Gastrocnemius medialis (tissue), 4 donors: ENCODE results near the gene SLC18A3. TPM values are rescaled to one million over a fixed set of nuclear protein-coding genes. Genes with fewer than 3 reads are reported as not detected.

ENCODE experiments used
- ATAC-seq, 2 donors: fragments of 150-250 bp; one replicate each; pipeline ENCODE4 v1.9.1; 2016
- DNase-seq, 2 donors: peaks; one replicate each; pipeline ENCODE4 v3.0.0-alpha.2; 2019
- H3K27ac ChIP-seq, 4 donors: fragments of 200-600 bp; sonication (generic); 1 replicate in 1 of 4; 2 replicates in 3 of 4; pipeline ENCODE4 v1.5.1; 2016 to 2018; ENCODE audit warnings: mild to moderate bottlenecking in 2 of 4, moderate library complexity in 1 of 4
- H3K27me3 ChIP-seq, 3 donors: fragments of 200-600 bp; sonication (generic) in 2 of 3; 1 replicate in 1 of 3; 2 replicates in 2 of 3; pipeline versions ENCODE4 v1.5.1 to v1.6.0; 2016 to 2019; ENCODE audit warnings: mild to moderate bottlenecking in 1 of 3, moderate library complexity in 1 of 3
- H3K36me3 ChIP-seq, 2 donors: fragments of 200-600 bp; sonication (generic) in 1 of 2; one replicate each; pipeline ENCODE4 v1.5.1; 2017 to 2018
- H3K4me1 ChIP-seq, 2 donors: fragments of 200-600 bp; sonication (generic) in 1 of 2; one replicate each; pipeline ENCODE4 v1.5.1; 2016 to 2017; ENCODE audit warnings: mild to moderate bottlenecking in 2 of 2
- H3K4me3 ChIP-seq, 4 donors: fragments of 200-600 bp; sonication (generic) in 3 of 4; 1 replicate in 1 of 4; 2 replicates in 3 of 4; pipeline ENCODE4 v1.5.1; 2016 to 2019; ENCODE audit warnings: mild to moderate bottlenecking in 2 of 4
- H3K9me3 ChIP-seq, 3 donors: fragments of 200-600 bp; sonication (generic) in 2 of 3; 1 replicate in 1 of 3; 2 replicates in 2 of 3; pipeline ENCODE4 v1.5.1; 2016 to 2019
- POLR2A ChIP-seq, 2 donors: fragments of 450-650 bp; IDR thresholded peaks; one replicate each; pipeline ENCODE4 v1.6.1; 2017; ENCODE audit warnings: antibody characterized with exemption in 2 of 2, mild to moderate bottlenecking in 2 of 2, moderate library complexity in 2 of 2
- in situ Hi-C, 4 donors: fragments of 200-750 bp; cut with MboI; loops; one replicate each; pipeline versions ENCODE4 v1.15.0 to v1.8.0; 2017; ENCODE audit warnings: low sequenced_read_pairs in 4 of 4
- intact Hi-C: fragments of 100-400 bp; cut with DNase I; formaldehyde crosslinking; loops from one replicate; pipeline ENCODE4 v1.15.1; 2023; ENCODE audit warnings: low total_unique reads
- total RNA-seq, 4 donors: library from RNA; depleted of rRNA; stranded (reverse); fragments of >200 nt; gene quantifications; one replicate each; pipeline versions ENCODE4 v1.1.0 to v1.2.3, GENCODE V29; 2016
- TF ChIP-seq, protein P1 (sequence below), 5 experiments: fragments of 450-650 bp in 3 of 5; fragments of 200-600 bp in 2 of 5; sonication (generic) in 2 of 5; IDR thresholded peaks in 4 of 5; conservative IDR thresholded peaks in 1 of 5; 1 replicate in 4 of 5; 2 replicates in 1 of 5; pipeline ENCODE4 v1.5.1; 2016 to 2019; ENCODE audit warnings: antibody characterized with exemption in 5 of 5, mild to moderate bottlenecking in 3 of 5, moderate library complexity in 3 of 5

SLC18A3 gene
- total RNA-seq, 4 donors from 2014 or later = not detected

DNA sequence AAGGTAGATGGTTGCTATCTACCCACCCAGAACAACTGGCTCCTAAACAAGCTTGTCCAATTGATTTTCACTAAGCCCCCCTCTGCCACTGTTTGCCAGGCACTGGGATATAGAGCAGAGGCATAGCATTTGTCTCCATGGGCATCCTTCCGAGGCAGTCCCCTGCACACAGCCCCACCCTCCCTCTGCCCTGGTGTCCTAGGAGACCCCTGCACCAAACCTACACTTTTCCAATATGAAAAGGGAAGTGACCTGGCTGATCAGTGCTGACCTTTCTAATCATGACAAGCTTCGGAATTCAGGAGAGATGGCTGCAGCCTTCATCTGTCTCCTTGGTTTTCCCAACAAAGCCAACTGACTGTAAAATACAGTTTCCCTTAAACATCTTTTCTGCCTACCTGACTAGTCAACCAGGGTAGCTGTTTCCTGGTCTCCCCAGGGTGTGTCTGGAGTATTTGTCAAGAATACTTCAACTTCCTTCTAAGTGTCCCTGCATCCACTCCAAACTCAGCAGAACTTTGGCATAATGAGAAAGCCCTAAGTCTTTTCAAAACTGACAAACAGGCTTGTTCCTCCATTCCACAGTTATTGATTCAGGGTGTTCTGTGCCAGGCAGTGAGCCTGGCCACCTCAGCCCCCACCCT lies 7.6 kb upstream of the SLC18A3 start:
- Histone ChIP-seq H3K36me3 (no peaks in the 10 kb centered on the region), H3K27ac (no peak overlapping the region), H3K9me3 (no peaks in the 10 kb centered on the region), H3K4me1 (no peaks in the 10 kb centered on the region), H3K4me3 (no peak overlapping the region), H3K27me3 (peaks cover 5 to 16% (median 11%) of the 10 kb centered on the region in 3 donors)
- no peak for TF ChIP-seq POLR2A (IDR thresholded peaks at IDR 0.05)
- TF ChIP-seq, protein P1, sequence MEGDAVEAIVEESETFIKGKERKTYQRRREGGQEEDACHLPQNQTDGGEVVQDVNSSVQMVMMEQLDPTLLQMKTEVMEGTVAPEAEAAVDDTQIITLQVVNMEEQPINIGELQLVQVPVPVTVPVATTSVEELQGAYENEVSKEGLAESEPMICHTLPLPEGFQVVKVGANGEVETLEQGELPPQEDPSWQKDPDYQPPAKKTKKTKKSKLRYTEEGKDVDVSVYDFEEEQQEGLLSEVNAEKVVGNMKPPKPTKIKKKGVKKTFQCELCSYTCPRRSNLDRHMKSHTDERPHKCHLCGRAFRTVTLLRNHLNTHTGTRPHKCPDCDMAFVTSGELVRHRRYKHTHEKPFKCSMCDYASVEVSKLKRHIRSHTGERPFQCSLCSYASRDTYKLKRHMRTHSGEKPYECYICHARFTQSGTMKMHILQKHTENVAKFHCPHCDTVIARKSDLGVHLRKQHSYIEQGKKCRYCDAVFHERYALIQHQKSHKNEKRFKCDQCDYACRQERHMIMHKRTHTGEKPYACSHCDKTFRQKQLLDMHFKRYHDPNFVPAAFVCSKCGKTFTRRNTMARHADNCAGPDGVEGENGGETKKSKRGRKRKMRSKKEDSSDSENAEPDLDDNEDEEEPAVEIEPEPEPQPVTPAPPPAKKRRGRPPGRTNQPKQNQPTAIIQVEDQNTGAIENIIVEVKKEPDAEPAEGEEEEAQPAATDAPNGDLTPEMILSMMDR (IDR thresholded peaks at IDR 0.05 in 4 of 5, conservative IDR thresholded peaks at IDR 0.05 in 1 of 5) = no peak
- in situ Hi-C loops = no loop called here
- DNase-seq = no peak
- intact Hi-C loops = no loop called here
- no peak for ATAC-seq

DNA sequence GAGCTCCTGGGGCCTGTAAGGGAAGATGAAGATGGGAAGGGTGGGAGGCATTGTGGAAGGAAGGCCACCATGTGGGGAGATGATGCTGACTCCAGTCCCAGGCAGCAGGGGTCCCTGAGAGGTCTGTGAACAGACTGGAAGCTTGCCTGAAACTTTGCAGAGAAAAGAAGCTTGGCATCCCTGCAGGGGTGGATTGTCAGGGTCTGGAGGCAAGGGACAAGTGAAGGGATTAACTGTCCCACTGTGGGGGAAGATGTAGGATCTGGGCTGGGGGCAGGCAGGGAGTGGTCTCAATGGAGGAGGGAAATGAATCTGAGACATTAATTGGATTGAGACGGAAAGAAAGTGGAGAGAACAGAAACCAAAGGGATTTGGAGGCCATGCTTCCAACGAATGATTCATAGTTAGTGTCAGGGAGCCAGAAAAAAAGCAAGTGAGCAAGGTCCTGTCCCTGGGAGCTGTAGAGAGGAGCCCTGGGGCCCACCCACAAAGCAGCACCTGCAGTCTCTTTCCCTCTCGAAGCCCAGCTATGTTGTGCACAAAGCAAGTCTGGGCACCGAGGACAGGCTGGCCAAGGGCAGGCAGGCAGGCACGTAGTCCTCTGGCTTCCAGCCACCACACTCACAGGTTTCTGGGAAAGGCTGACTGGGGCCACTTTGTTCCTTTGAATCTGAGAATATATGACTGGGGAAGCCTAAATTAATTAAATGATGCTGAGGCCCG lies 4.7 kb upstream of the SLC18A3 start:
- Histone ChIP-seq H3K4me1 (no peaks in the 10 kb centered on the region), H3K27ac (no peak overlapping the region), H3K36me3 (no peaks in the 10 kb centered on the region), H3K9me3 (no peaks in the 10 kb centered on the region), H3K4me3 (no peak overlapping the region), H3K27me3 (peaks cover 28 to 43% (median 30%) of the 10 kb centered on the region in 3 donors)
- DNase-seq = no peak
- ATAC-seq = no peak
- in situ Hi-C loops (no loop called here), intact Hi-C loops (no loop called here)
- no peak for TF ChIP-seq POLR2A (IDR thresholded peaks at IDR 0.05)
- TF ChIP-seq, protein P1 (IDR thresholded peaks at IDR 0.05 in 4 of 5, conservative IDR thresholded peaks at IDR 0.05 in 1 of 5) = no peak

DNA sequence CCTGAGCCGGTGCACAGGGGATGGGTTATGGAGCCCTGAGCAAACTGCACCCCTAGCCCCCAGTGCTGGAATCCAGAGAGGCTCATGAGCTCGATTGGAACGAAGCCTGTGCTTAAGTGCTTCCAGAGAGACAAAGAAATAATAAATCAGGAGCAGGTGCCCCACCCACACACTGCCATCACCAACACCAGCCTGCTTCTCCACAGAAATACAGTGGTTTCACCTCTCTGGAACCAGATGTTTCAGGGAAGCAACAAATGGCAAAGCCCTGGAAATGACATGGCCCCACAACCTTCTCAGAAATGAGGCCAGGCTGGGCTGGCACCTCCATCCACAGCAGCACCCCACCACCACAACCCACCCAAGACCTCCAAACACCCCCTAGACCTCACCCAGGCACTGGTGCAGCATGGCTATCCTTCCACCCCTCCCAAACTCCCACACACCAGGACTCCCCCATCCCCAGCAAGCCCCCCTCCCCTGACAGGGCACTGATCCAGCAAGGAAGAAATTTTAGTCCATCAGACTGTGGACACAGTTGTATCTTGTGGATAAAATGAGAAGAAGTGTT lies 4.1 kb upstream of the SLC18A3 start:
- Histone ChIP-seq H3K9me3 (no peaks in the 10 kb centered on the region), H3K36me3 (no peaks in the 10 kb centered on the region), H3K27ac (no peak overlapping the region), H3K4me3 (no peak overlapping the region), H3K27me3 (peaks cover 35 to 50% (median 37%) of the 10 kb centered on the region in 3 donors), H3K4me1 (no peaks in the 10 kb centered on the region)
- TF ChIP-seq, protein P1 (IDR thresholded peaks at IDR 0.05 in 4 of 5, conservative IDR thresholded peaks at IDR 0.05 in 1 of 5) = no peak
- TF ChIP-seq POLR2A (IDR thresholded peaks at IDR 0.05) = no peak
- in situ Hi-C loops = no loop called here
- intact Hi-C loops = no loop called here
- ATAC-seq = no peak
- DNase-seq = no peak

DNA sequence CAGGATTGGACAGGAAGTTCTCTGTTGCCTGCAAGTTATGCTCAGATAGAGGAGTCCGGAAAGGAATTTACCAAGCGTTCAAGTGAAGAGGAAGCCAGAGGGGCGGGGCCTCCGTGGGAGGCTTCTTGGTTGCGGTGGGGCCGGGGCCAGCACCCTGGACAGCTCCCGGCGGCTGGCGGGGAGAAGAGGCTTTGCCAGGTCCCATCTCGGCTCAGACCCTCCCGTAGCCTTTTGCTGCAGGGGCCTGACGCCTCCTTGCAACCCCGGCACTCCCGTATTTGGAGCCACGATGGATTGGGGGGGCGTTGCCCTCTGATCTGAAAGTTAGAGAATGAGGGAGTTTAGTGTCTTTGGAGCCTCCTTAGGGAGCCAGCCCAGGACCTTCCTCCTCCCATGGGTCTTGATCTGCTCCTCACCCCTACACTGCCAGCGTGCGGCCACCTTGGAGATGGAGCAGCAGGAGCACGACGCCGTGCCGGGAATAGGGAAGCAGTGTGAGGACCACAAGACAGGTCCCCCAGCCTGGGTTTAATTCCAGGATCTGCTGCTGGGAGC lies 3.1 kb upstream of the SLC18A3 start:
- DNase-seq (no peak), ATAC-seq (no peak)
- H3K9me3 ChIP-seq = no peaks in the 10 kb centered on the region
- no peak overlapping the region for H3K27ac ChIP-seq
- H3K36me3 ChIP-seq = no peaks in the 10 kb centered on the region
- peaks cover 45 to 60% (median 47%) of the 10 kb centered on the region in 3 donors for H3K27me3 ChIP-seq
- intact Hi-C loops (no loop called here), in situ Hi-C loops (no loop called here)
- H3K4me3 ChIP-seq = no peak overlapping the region
- no peaks in the 10 kb centered on the region for H3K4me1 ChIP-seq
- TF ChIP-seq, protein P1 (IDR thresholded peaks at IDR 0.05 in 4 of 5, conservative IDR thresholded peaks at IDR 0.05 in 1 of 5) = no peak
- no peak for TF ChIP-seq POLR2A (IDR thresholded peaks at IDR 0.05)
